GM23338 (cell line): Measurements from ENCODE around the gene PDE4B. TPM values are rescaled to one million over a fixed set of nuclear protein-coding genes. Genes with fewer than 3 reads are reported as not detected.

Source experiments
- ATAC-seq: fragments of 200-7000 bp; cut with Tn5 transposase; 3 replicates; pipeline ENCODE4 v1.9.1; 2020
- DNase-seq: peaks from one replicate; pipeline ENCODE4 v3.0.0-alpha.2; 2015; ENCODE audit warnings: low spot score
- H2AFZ ChIP-seq: fragments of 200-600 bp; sonication (generic); 2 replicates; pipeline ENCODE4 v1.8.0; 2016; ENCODE audit warnings: antibody characterized with exemption, mild to moderate bottlenecking, moderate library complexity
- H3F3A ChIP-seq: fragments of 200-600 bp; sonication (generic); replicated peaks from 2 replicates; pipeline ENCODE4 v1.8.0; 2017; ENCODE audit warnings: antibody characterized with exemption, mixed run types, low read depth
- H3K27ac ChIP-seq: fragments of 200-600 bp; sonication (generic); 2 replicates; pipeline ENCODE4 v1.6.1; 2016; ENCODE audit warnings: low read depth
- H3K27me3 ChIP-seq: fragments of 200-600 bp; sonication (generic); 2 replicates; pipeline ENCODE4 v1.8.0; 2016; ENCODE audit warnings: mild to moderate bottlenecking, mixed run types, moderate library complexity; ENCODE audit not compliant: insufficient read depth
- H3K36me3 ChIP-seq: fragments of 200-600 bp; sonication (generic); 2 replicates; pipeline ENCODE4 v1.8.0; 2016; ENCODE audit warnings: mild to moderate bottlenecking; ENCODE audit not compliant: insufficient read depth
- H3K4me1 ChIP-seq: fragments of 200-600 bp; sonication (generic); 2 replicates; pipeline ENCODE4 v1.8.0; 2016; ENCODE audit warnings: mild to moderate bottlenecking, moderate library complexity; ENCODE audit not compliant: insufficient read depth
- H3K4me2 ChIP-seq: fragments of 200-600 bp; sonication (generic); 2 replicates; pipeline ENCODE4 v1.7.1; 2017; ENCODE audit warnings: mixed run types
- H3K4me3 ChIP-seq: fragments of 200-600 bp; sonication (generic); 2 replicates; pipeline ENCODE4 v1.6.1; 2016; ENCODE audit warnings: mixed run types
- H3K79me2 ChIP-seq: fragments of 200-600 bp; sonication (generic); replicated peaks from 2 replicates; pipeline ENCODE4 v1.8.0; 2017; ENCODE audit warnings: mild to moderate bottlenecking; ENCODE audit not compliant: insufficient read depth
- H3K9me2 ChIP-seq: fragments of 200-600 bp; sonication (generic); 2 replicates; pipeline ENCODE4 v1.8.0; 2017; ENCODE audit not compliant: insufficient read depth
- H4K20me1 ChIP-seq: fragments of 200-600 bp; sonication (generic); replicated peaks from 2 replicates; pipeline ENCODE4 v1.8.0; 2017; ENCODE audit warnings: mild to moderate bottlenecking; ENCODE audit not compliant: insufficient read depth
- H3K27ac Mint-ChIP-seq: 2 replicates; pipeline ENCODE4 v1.8.0; 2020; ENCODE audit warnings: inconsistent platforms, mild to moderate bottlenecking, moderate library complexity, mixed read lengths
- H3K27me3 Mint-ChIP-seq: 3 replicates; pipeline ENCODE4 v1.8.0; 2022; ENCODE audit warnings: low read depth, mild to moderate bottlenecking, moderate library complexity, mixed read lengths, inconsistent platforms; ENCODE audit not compliant: insufficient read depth, poor library complexity
- H3K36me3 Mint-ChIP-seq: 3 replicates; pipeline ENCODE4 v1.8.0; 2021; ENCODE audit warnings: low read depth, mild to moderate bottlenecking, inconsistent platforms, moderate library complexity, mixed read lengths
- H3K4me1 Mint-ChIP-seq: 3 replicates; pipeline ENCODE4 v1.8.0; 2020; ENCODE audit warnings: mild to moderate bottlenecking, inconsistent platforms, mixed read lengths
- H3K4me3 Mint-ChIP-seq: 3 replicates; pipeline ENCODE4 v1.8.0; 2021; ENCODE audit warnings: moderate library complexity, mild to moderate bottlenecking, inconsistent platforms, mixed read lengths
- H3K9me3 Mint-ChIP-seq: 3 replicates; pipeline ENCODE4 v1.8.0; 2020; ENCODE audit warnings: moderate library complexity, mild to moderate bottlenecking, inconsistent platforms, mixed read lengths
- CREB1 ChIP-seq: fragments of 250-450 bp; sonication (Bioruptor Pico); IDR thresholded peaks from 2 replicates; pipeline ENCODE4 v1.5.0; 2020; ENCODE audit warnings: low read depth, mild to moderate bottlenecking, moderate library complexity
- CTCF ChIP-seq, 2 experiments: fragments of 200-600 bp in 1 of 2; sonication (generic) in 1 of 2; conservative IDR thresholded peaks; 2 replicates each; pipeline versions ENCODE4 v1.5.1 to v1.6.1; 2016 to 2017; ENCODE audit warnings: antibody characterized with exemption in 2 of 2, low read depth in 2 of 2, mild to moderate bottlenecking in 2 of 2, moderate library complexity in 1 of 2
- ETS1 ChIP-seq: IDR thresholded peaks from 2 replicates; pipeline ENCODE4 v1.6.1; 2016; ENCODE audit warnings: antibody characterized with exemption
- EZH2 ChIP-seq: fragments of 200-600 bp; sonication (generic); IDR thresholded peaks from one replicate; pipeline ENCODE4 v1.8.0; 2017; ENCODE audit warnings: antibody characterized with exemption, mild to moderate bottlenecking, low read depth; ENCODE audit not compliant: unreplicated experiment
- EZH2phosphoT487 ChIP-seq: fragments of 200-600 bp; sonication (generic); IDR thresholded peaks from one replicate; pipeline ENCODE4 v1.8.1; 2018; ENCODE audit warnings: antibody characterized with exemption; ENCODE audit not compliant: unreplicated experiment
- JUNB ChIP-seq: IDR thresholded peaks from one replicate; pipeline ENCODE4 v1.6.1; 2016; ENCODE audit warnings: antibody characterized with exemption; ENCODE audit not compliant: unreplicated experiment
- NANOG ChIP-seq: IDR thresholded peaks from 2 replicates; pipeline ENCODE4 v1.6.1; 2016; ENCODE audit warnings: antibody characterized with exemption, borderline replicate concordance
- POLR2AphosphoS5 ChIP-seq: IDR thresholded peaks from 2 replicates; pipeline ENCODE4 v1.6.1; 2016; ENCODE audit warnings: antibody characterized with exemption, low read depth
- REST ChIP-seq: IDR thresholded peaks from one replicate; pipeline ENCODE4 v1.6.1; 2018; ENCODE audit warnings: antibody characterized with exemption; ENCODE audit not compliant: unreplicated experiment
- STAT1 ChIP-seq: IDR thresholded peaks from one replicate; pipeline ENCODE4 v1.6.1; 2016; ENCODE audit warnings: antibody characterized with exemption; ENCODE audit not compliant: unreplicated experiment
- ZNF114 ChIP-seq: fragments of 250-450 bp; sonication (Bioruptor Pico); IDR thresholded peaks from 2 replicates; pipeline ENCODE4 v1.5.0; 2020; ENCODE audit warnings: mild to moderate bottlenecking, moderate library complexity
- ZNF331 ChIP-seq: fragments of 250-450 bp; sonication (Bioruptor Pico); IDR thresholded peaks from 2 replicates; pipeline ENCODE4 v1.5.0; 2020; ENCODE audit warnings: low read depth, mild to moderate bottlenecking, moderate library complexity
- ZNF462 ChIP-seq: fragments of 250-450 bp; sonication (Bioruptor Pico); IDR thresholded peaks from 2 replicates; pipeline ENCODE4 v1.5.0; 2020; ENCODE audit warnings: mild to moderate bottlenecking, moderate library complexity
- polyA plus RNA-seq: library from polyadenylated mRNA; unstranded; fragments of >200 nt; fragmentation: Nextera tagmentation; extraction: Ambion mirVana; gene quantifications from 2 replicates; pipeline ENCODE4 v1.2.1, GENCODE V29; 2016
- total RNA-seq: library from RNA; depleted of rRNA; stranded (reverse); fragments of >200 nt; shearing (Covaris generic); gene quantifications from 2 replicates; pipeline ENCODE4 v1.2.3, GENCODE V29; 2014

PDE4B gene
- total and polyA plus RNA-seq, 2 experiments from 2014 or later, result 14.0 to 25.6 TPM

- no peak for TF ChIP-seq REST
- TF ChIP-seq CTCF (conservative IDR thresholded peaks at IDR 0.05; ENCODE audit: low read depth in 2 of 2), result no peak
- TF ChIP-seq STAT1, result no peak
- no peak for TF ChIP-seq ZNF331 (CRISPR knock-in tag)
- no peak for TF ChIP-seq ZNF114
- TF ChIP-seq NANOG, result no peak
- TF ChIP-seq EZH2, result no peak
- TF ChIP-seq ETS1, result no peak
- no peak for TF ChIP-seq ZNF462 (CRISPR knock-in tag)
- no peak for TF ChIP-seq CREB1 (CRISPR knock-in tag)
- no peak for TF ChIP-seq POLR2AphosphoS5
- TF ChIP-seq EZH2phosphoT487, result no peak
- no peak for TF ChIP-seq JUNB
- H3K4me1 Mint-ChIP-seq, result peaks cover 25% of the 10 kb centered on the region
- Histone ChIP-seq H3K27me3 (no peaks in the 10 kb centered on the region), H3K79me2 (peaks cover 48% of the 10 kb centered on the region), H3K36me3 (peaks cover 29% of the 10 kb centered on the region), H3K9me2 (no peaks in the 10 kb centered on the region), H3K4me2 (no peak overlapping the region), H3K27ac (no peak overlapping the region), H2AFZ (no peak overlapping the region), H4K20me1 (no peaks in the 10 kb centered on the region), H3K4me3 (no peak overlapping the region), H3K4me1 (peaks cover 21% of the 10 kb centered on the region), H3F3A (no peaks in the 10 kb centered on the region)
- H3K27me3 Mint-ChIP-seq, result no peaks in the 10 kb centered on the region
- H3K4me3 Mint-ChIP-seq, result no peak overlapping the region
- H3K9me3 Mint-ChIP-seq, result no peaks in the 10 kb centered on the region
- ATAC-seq, result no peak
- H3K27ac Mint-ChIP-seq, result no peak overlapping the region
- DNase-seq, result no peak
- H3K36me3 Mint-ChIP-seq, result peaks cover 20% of the 10 kb centered on the region; the same call in 2 of the 3 replicates
These were observed 567.1 kb downstream of the PDE4B start for GRCh38 chr1:66359815-66360214.
